IPS-18a (cell line): Measurements from ENCODE around the gene TBC1D1.
"Not testable (repeated sequence)": the region's sequence is repeated elsewhere in the genome, so short reads cannot be mapped to it uniquely, and the experiment has no call there.

Experiments
- H3K27ac ChIP-seq: one replicate; pipeline ENCODE4 v1.5.1; 2013; ENCODE audit warnings: low read length
- H3K27me3 ChIP-seq: one replicate; pipeline ENCODE4 v1.6.1; 2013; ENCODE audit warnings: mild to moderate bottlenecking, low read length; ENCODE audit not compliant: control insufficient read depth, insufficient read depth
- H3K36me3 ChIP-seq: one replicate; pipeline ENCODE4 v1.6.1; 2013; ENCODE audit warnings: low read depth, low read length; ENCODE audit not compliant: control insufficient read depth
- H3K4me1 ChIP-seq: one replicate; pipeline ENCODE4 v1.6.1; 2013; ENCODE audit warnings: low read depth, low read length; ENCODE audit not compliant: control insufficient read depth
- H3K4me3 ChIP-seq: one replicate; pipeline ENCODE4 v1.5.1; 2013; ENCODE audit warnings: low read length
- H3K9ac ChIP-seq: one replicate; pipeline ENCODE4 v1.6.1; 2013; ENCODE audit warnings: mild to moderate bottlenecking, low read length, moderate library complexity
- H3K9me3 ChIP-seq: one replicate; pipeline ENCODE4 v1.6.1; 2013; ENCODE audit warnings: low read depth, low read length; ENCODE audit not compliant: control insufficient read depth

Gene TBC1D1

GRCh38 chr4:38011511-38012162 lies 120.8 kb downstream of the TBC1D1 start:
- no peak overlapping the region for H3K4me3 ChIP-seq
- H3K4me1 ChIP-seq, result no peaks in the 10 kb centered on the region
- H3K36me3 ChIP-seq, result no peaks in the 10 kb centered on the region
- no peaks in the 10 kb centered on the region for H3K27me3 ChIP-seq
- H3K27ac ChIP-seq, result no peak overlapping the region
- H3K9me3 ChIP-seq, result no peaks in the 10 kb centered on the region
- no peak overlapping the region for H3K9ac ChIP-seq

DNA sequence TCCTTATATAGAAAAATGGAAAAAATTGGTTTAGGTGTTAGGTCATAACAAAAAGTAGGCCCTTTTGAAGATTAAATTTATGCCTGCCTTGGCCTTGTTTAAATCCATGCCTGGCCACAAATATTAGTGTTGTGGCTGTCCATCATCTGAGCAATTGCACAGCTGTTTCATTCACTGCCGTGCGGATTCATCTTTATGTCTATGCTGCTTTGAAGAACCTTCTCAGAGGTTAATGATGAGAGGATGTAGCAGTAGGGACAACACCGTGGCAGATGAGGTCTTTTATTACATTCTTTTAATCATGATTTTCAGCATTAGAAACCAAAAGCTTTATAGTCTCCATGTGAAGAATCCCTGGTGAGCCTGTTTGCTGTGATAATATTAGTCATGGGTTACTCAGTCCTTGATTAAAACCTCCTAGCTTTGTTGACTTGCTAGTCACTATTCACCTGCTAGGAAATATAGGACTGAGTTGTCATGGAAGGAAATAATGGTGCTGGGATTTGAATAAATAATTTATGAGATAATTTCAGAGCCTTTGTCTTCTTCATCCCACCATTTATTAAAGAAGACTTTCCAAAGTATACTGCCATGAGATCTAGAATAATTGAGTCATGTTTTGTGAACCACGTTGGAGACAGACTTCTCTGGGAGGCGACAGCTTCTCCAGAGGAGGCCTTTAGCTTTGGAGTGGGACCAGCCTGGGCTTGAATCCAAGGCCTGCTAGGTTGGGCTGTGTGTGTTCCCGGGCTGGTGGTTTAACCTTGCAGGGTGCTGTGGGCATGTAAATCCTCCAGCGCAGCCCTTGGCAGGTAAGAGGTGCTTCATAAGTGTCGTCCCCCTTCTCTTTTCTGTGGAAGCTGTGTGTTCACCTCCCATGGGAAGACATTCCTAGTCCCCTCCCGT lies 122.8 kb downstream of the TBC1D1 start:
- Histone ChIP-seq H3K9ac (no peak overlapping the region), H3K27me3 (no peaks in the 10 kb centered on the region), H3K36me3 (no peaks in the 10 kb centered on the region), H3K4me3 (no peak overlapping the region), H3K9me3 (no peaks in the 10 kb centered on the region), H3K4me1 (no peaks in the 10 kb centered on the region), H3K27ac (no peak overlapping the region)

DNA sequence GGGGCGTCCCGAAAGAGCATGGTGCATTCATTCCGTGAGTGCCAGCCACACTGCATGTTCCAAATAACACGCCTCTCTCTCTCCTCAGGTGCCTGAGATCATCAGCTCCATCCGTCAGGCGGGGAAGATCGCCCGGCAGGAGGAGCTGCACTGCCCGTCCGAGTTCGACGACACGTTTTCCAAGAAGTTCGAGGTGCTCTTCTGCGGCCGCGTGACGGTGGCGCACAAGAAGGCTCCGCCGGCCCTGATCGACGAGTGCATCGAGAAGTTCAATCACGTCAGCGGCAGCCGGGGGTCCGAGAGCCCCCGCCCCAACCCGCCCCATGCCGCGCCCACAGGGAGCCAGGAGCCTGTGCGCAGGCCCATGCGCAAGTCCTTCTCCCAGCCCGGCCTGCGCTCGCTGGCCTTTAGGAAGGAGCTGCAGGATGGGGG lies 123.6 kb downstream of the TBC1D1 start:
- Histone ChIP-seq H3K4me3 (no peak overlapping the region), H3K27me3 (no peaks in the 10 kb centered on the region), H3K9me3 (no peaks in the 10 kb centered on the region), H3K9ac (no peak overlapping the region), H3K36me3 (no peaks in the 10 kb centered on the region), H3K4me1 (no peaks in the 10 kb centered on the region), H3K27ac (no peak overlapping the region)

- no peaks in the 10 kb centered on the region for H3K4me1 ChIP-seq
- no peak overlapping the region for H3K9ac ChIP-seq
- H3K27ac ChIP-seq, result no peak overlapping the region
- H3K9me3 ChIP-seq, result no peaks in the 10 kb centered on the region
- H3K4me3 ChIP-seq, result no peak overlapping the region
- peaks cover 6% of the 10 kb centered on the region for H3K36me3 ChIP-seq
- H3K27me3 ChIP-seq, result no peaks in the 10 kb centered on the region
These were observed 125.1 kb downstream of the TBC1D1 start for GRCh38 chr4:38015886-38016515.

GRCh38 chr4:38016698-38017097 lies 125.8 kb downstream of the TBC1D1 start:
- Histone ChIP-seq H3K27me3 (no peaks in the 10 kb centered on the region), H3K27ac (no peak overlapping the region), H3K9ac (no peak overlapping the region), H3K4me3 (no peak overlapping the region), H3K4me1 (no peaks in the 10 kb centered on the region), H3K36me3 (peaks cover 6% of the 10 kb centered on the region), H3K9me3 (no peaks in the 10 kb centered on the region)

DNA sequence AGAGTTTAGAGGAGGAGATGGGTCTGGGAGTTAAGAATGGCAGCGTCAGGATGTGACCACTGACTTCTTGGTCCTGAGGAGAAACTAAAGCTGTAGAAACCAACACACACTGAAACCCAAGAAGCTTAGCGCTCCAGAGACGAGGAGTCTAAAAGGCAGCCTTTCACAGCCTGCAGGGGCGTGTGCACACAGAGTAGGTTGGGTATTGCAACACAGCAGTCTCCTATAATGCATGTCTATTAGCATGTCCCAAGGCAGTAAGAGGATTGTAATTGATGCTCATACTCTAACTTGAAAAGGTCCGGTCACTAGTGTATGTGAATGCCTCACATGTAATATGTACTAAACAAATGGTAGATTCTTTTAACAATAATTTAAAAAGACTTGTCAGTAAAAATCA lies 126.7 kb downstream of the TBC1D1 start:
- Histone ChIP-seq H3K36me3 (peaks cover 11% of the 10 kb centered on the region), H3K9me3 (no peaks in the 10 kb centered on the region), H3K27ac (no peak overlapping the region), H3K4me3 (no peak overlapping the region), H3K27me3 (no peaks in the 10 kb centered on the region), H3K9ac (no peak overlapping the region), H3K4me1 (no peaks in the 10 kb centered on the region)

DNA sequence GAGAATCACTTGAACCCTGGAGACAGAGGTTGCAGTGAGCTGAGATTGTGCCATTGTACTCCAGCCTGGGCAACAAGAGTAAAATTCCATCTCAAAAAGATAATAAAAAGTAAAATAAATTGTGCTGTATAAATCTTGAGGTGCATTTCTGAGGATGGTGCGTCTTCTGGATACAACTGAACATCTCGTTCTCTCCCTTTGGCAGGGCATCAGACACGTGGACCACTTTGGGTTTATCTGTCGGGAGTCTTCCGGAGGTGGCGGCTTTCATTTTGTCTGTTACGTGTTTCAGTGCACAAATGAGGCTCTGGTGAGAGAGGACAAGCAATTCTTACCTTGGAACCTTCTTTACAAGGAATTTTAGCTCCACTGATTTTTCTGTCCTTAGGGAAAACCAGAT lies 129.5 kb downstream of the TBC1D1 start:
- no peak overlapping the region for H3K4me3 ChIP-seq
- peaks cover 12% of the 10 kb centered on the region for H3K36me3 ChIP-seq
- no peaks in the 10 kb centered on the region for H3K27me3 ChIP-seq
- no peak overlapping the region for H3K9ac ChIP-seq
- no peaks in the 10 kb centered on the region for H3K4me1 ChIP-seq
- no peak overlapping the region for H3K27ac ChIP-seq
- no peaks in the 10 kb centered on the region for H3K9me3 ChIP-seq

- not testable (repeated sequence) for H3K4me3 ChIP-seq, H3K9ac ChIP-seq, H3K27ac ChIP-seq, H3K9me3 ChIP-seq, H3K4me1 ChIP-seq, H3K27me3 ChIP-seq
- peaks cover 12% of the 10 kb centered on the region for H3K36me3 ChIP-seq
These were observed 130.1 kb downstream of the TBC1D1 start for GRCh38 chr4:38020961-38021360.

DNA sequence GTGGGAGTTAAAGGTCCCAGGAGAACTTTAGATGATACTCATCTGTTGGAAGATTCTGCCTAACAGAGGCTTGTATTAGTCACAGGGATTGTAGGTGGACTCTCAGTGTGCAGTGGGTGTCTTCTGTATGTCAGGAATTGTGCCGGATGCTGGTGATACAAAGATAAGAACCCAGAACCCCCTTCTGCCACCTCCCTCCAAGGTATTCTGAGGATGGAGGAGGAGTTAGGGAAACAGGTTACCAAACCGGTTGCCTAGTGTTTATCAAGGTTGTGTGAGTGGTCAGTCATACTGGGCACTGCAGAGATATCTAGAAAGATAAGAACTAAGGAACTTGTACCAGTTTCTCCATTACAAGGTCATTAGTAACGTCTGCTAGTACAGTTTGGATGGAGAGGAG lies 130.9 kb downstream of the TBC1D1 start:
- H3K27me3 ChIP-seq, result no peaks in the 10 kb centered on the region
- H3K27ac ChIP-seq, result no peak overlapping the region
- no peak overlapping the region for H3K4me3 ChIP-seq
- H3K9ac ChIP-seq, result no peak overlapping the region
- H3K36me3 ChIP-seq, result peaks cover 12% of the 10 kb centered on the region
- H3K4me1 ChIP-seq, result no peaks in the 10 kb centered on the region
- no peaks in the 10 kb centered on the region for H3K9me3 ChIP-seq

DNA sequence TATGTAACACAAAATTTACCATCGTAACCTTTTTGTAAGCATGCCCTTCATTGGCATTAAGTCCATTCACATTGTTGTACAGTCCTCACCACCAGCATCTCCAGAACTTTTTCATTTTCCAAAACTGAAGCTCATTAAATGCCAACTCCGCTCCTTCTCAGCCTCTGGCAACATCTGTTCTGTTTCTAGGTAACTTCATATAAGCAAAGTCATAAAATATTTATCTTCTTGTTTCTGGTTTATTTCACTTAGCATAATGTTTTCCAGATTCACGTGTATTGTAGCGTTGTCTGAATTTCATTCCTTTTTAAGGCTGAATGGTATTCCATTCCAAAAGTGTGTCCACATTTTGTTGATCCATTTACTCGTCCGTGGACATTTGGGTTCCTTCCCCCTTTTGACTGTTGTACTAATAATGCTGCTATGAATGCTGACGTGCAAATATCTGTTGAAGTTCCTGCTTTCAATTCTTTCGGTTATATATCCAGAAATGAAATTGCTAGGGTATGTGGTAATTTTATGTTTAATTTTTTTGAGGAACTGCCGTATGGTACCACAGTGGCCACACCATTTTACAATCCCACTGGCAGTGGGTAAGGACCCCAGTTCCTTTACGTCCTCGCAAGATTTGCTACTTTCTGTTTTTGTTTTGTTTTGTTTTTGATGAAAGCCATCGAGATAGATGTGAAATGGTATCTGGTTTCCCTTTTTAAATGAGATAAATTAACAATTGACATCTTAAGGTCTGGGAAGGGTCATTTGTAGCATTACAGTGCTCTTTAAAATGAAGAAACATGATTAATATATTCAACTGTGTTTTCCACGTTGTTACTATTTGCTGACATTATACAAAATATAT lies 132.7 kb downstream of the TBC1D1 start:
- Histone ChIP-seq H3K9me3 (no peaks in the 10 kb centered on the region), H3K27ac (no peak overlapping the region), H3K27me3 (no peaks in the 10 kb centered on the region), H3K9ac (no peak overlapping the region), H3K36me3 (peaks cover 21% of the 10 kb centered on the region), H3K4me3 (no peak overlapping the region), H3K4me1 (no peaks in the 10 kb centered on the region)

GRCh38 chr4:38024206-38024509 lies 133.3 kb downstream of the TBC1D1 start:
- Histone ChIP-seq H3K9me3 (no peaks in the 10 kb centered on the region), H3K4me1 (no peaks in the 10 kb centered on the region), H3K9ac (no peak overlapping the region), H3K27ac (no peak overlapping the region), H3K36me3 (peaks cover 21% of the 10 kb centered on the region), H3K4me3 (no peak overlapping the region), H3K27me3 (no peaks in the 10 kb centered on the region)
